ENCODE results near the gene VIPR2. TPM values are rescaled to one million over a fixed set of nuclear protein-coding genes. Genes with fewer than 3 reads are reported as not detected.

Gene VIPR2
- total and polyA plus RNA-seq, 9 donors = 6.7 to 11.3 (median 8.6) TPM

GRCh38 chr7:159034988-159035387 lies 109.7 kb downstream of the VIPR2 start:
- H3K36me3 ChIP-seq (ENCODE audit: control insufficient read depth, insufficient read depth, low read length) = peaks cover 7% of the 10 kb centered on the region
- H3K4me3 ChIP-seq (ENCODE audit: low read length) = no peak overlapping the region

GRCh38 chr7:159034394-159034793 lies 110.3 kb downstream of the VIPR2 start:
- no peak for DNase-seq
- Histone ChIP-seq H3K27ac (ENCODE audit: low read length) (no peak overlapping the region), H3K27me3 (ENCODE audit: control insufficient read depth, insufficient read depth, low read length) (no peaks in the 10 kb centered on the region), H3K4me1 (ENCODE audit: control insufficient read depth, insufficient read depth, low read length) (peaks cover 27% of the 10 kb centered on the region), H3K9me3 (replicated peaks; ENCODE audit: control insufficient read depth, low read depth, low read length) (no peaks in the 10 kb centered on the region), H3K4me3 (ENCODE audit: low read length) (no peak overlapping the region), H3K36me3 (ENCODE audit: control insufficient read depth, insufficient read depth, low read length) (peaks cover 7% of the 10 kb centered on the region)
- WGBS (ENCODE audit: insufficient coverage) = 61% methylated on average over 4 of the region's 10 CpGs

More at GRCh38 chr7:159034988-159035387, 109.7 kb downstream of the VIPR2 start:
- no peak for DNase-seq
- Histone ChIP-seq H3K27ac (ENCODE audit: low read length) (no peak overlapping the region), H3K9me3 (replicated peaks; ENCODE audit: control insufficient read depth, low read depth, low read length) (no peaks in the 10 kb centered on the region), H3K4me1 (ENCODE audit: control insufficient read depth, insufficient read depth, low read length) (peaks cover 33% of the 10 kb centered on the region), H3K27me3 (ENCODE audit: control insufficient read depth, insufficient read depth, low read length) (no peaks in the 10 kb centered on the region)
- 71% methylated on average over 8 of the region's 9 CpGs for WGBS (ENCODE audit: insufficient coverage)

DNA sequence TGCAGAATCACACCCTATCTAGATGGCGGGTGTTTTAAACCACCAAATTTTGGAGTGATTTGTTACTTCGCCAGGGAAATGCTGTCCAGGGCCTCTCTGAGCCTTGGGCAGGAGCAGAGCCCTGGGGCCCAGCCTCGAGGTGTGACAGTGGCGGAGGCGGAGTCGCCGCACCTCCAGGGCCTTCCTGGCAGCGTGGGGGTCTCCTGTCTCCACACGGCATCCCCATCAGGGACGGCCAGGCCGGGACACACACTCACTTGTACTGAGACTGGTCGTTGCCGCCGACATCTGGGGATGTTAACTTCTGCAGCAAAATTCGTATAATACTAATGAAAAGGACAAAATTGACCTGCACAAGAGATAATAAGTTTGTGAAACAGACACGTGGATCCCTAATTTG lies 110.7 kb downstream of the VIPR2 start:
- no peaks in the 10 kb centered on the region for H3K27me3 ChIP-seq (ENCODE audit: control insufficient read depth, insufficient read depth, low read length)
- H3K9me3 ChIP-seq (replicated peaks; ENCODE audit: control insufficient read depth, low read depth, low read length) = no peaks in the 10 kb centered on the region
- H3K4me3 ChIP-seq (ENCODE audit: low read length) = no peak overlapping the region
- H3K4me1 ChIP-seq (ENCODE audit: control insufficient read depth, insufficient read depth, low read length) = peaks cover 24% of the 10 kb centered on the region
- 86% methylated on average over 12 of the region's 16 CpGs for WGBS (ENCODE audit: insufficient coverage)
- no peak overlapping the region for H3K27ac ChIP-seq (ENCODE audit: low read length)
- peaks cover 7% of the 10 kb centered on the region for H3K36me3 ChIP-seq (ENCODE audit: control insufficient read depth, insufficient read depth, low read length)
- DNase-seq = no peak

- Histone ChIP-seq H3K27me3 (ENCODE audit: control insufficient read depth, insufficient read depth, low read length) (no peaks in the 10 kb centered on the region), H3K36me3 (ENCODE audit: control insufficient read depth, insufficient read depth, low read length) (peaks cover 7% of the 10 kb centered on the region)
- WGBS (ENCODE audit: insufficient coverage) = 78% methylated on average over 4 of the region's 5 CpGs
These were observed 111.2 kb downstream of the VIPR2 start for GRCh38 chr7:159033473-159033825.

GRCh38 chr7:159032753-159033472 lies 111.8 kb downstream of the VIPR2 start:
- Histone ChIP-seq H3K27ac (ENCODE audit: low read length) (no peak overlapping the region), H3K4me1 (ENCODE audit: control insufficient read depth, insufficient read depth, low read length) (peaks cover 26% of the 10 kb centered on the region), H3K36me3 (ENCODE audit: control insufficient read depth, insufficient read depth, low read length) (peaks cover 7% of the 10 kb centered on the region), H3K4me3 (ENCODE audit: low read length) (no peak overlapping the region), H3K9me3 (replicated peaks; ENCODE audit: control insufficient read depth, low read depth, low read length) (no peaks in the 10 kb centered on the region), H3K27me3 (ENCODE audit: control insufficient read depth, insufficient read depth, low read length) (no peaks in the 10 kb centered on the region)
- DNase-seq = no peak
- WGBS (ENCODE audit: insufficient coverage) = 70% methylated on average over 6 of the region's 13 CpGs

More at GRCh38 chr7:159033473-159033825, 111.2 kb downstream of the VIPR2 start:
- H3K4me1 ChIP-seq (ENCODE audit: control insufficient read depth, insufficient read depth, low read length) = peaks cover 22% of the 10 kb centered on the region
- H3K27ac ChIP-seq (ENCODE audit: low read length) = no peak overlapping the region
- DNase-seq = no peak
- H3K9me3 ChIP-seq (replicated peaks; ENCODE audit: control insufficient read depth, low read depth, low read length) = no peaks in the 10 kb centered on the region
- no peak overlapping the region for H3K4me3 ChIP-seq (ENCODE audit: low read length)

- H3K36me3 ChIP-seq (ENCODE audit: control insufficient read depth, insufficient read depth, low read length) = peaks cover 7% of the 10 kb centered on the region
- peak; percentile 71 for DNase-seq
- H3K4me3 ChIP-seq (ENCODE audit: low read length) = no peak overlapping the region
- H3K27me3 ChIP-seq (ENCODE audit: control insufficient read depth, insufficient read depth, low read length) = no peaks in the 10 kb centered on the region
- no peaks in the 10 kb centered on the region for H3K9me3 ChIP-seq (replicated peaks; ENCODE audit: control insufficient read depth, low read depth, low read length)
- 47% methylated on average over 14 of the region's 14 CpGs for WGBS (ENCODE audit: insufficient coverage)
- no peak overlapping the region for H3K27ac ChIP-seq (ENCODE audit: low read length)
- H3K4me1 ChIP-seq (ENCODE audit: control insufficient read depth, insufficient read depth, low read length) = peaks cover 32% of the 10 kb centered on the region
These were observed 112.3 kb downstream of the VIPR2 start for GRCh38 chr7:159032322-159032721.

GRCh38 chr7:159031750-159032149 lies 112.9 kb downstream of the VIPR2 start:
- Histone ChIP-seq H3K27ac (ENCODE audit: low read length) (no peak overlapping the region), H3K27me3 (ENCODE audit: control insufficient read depth, insufficient read depth, low read length) (no peaks in the 10 kb centered on the region), H3K4me3 (ENCODE audit: low read length) (no peak overlapping the region), H3K36me3 (ENCODE audit: control insufficient read depth, insufficient read depth, low read length) (peaks cover 7% of the 10 kb centered on the region), H3K4me1 (ENCODE audit: control insufficient read depth, insufficient read depth, low read length) (peaks cover 37% of the 10 kb centered on the region), H3K9me3 (replicated peaks; ENCODE audit: control insufficient read depth, low read depth, low read length) (no peaks in the 10 kb centered on the region)
- WGBS (ENCODE audit: insufficient coverage) = 94% methylated on average over 13 of the region's 17 CpGs
- no peak for DNase-seq

DNA sequence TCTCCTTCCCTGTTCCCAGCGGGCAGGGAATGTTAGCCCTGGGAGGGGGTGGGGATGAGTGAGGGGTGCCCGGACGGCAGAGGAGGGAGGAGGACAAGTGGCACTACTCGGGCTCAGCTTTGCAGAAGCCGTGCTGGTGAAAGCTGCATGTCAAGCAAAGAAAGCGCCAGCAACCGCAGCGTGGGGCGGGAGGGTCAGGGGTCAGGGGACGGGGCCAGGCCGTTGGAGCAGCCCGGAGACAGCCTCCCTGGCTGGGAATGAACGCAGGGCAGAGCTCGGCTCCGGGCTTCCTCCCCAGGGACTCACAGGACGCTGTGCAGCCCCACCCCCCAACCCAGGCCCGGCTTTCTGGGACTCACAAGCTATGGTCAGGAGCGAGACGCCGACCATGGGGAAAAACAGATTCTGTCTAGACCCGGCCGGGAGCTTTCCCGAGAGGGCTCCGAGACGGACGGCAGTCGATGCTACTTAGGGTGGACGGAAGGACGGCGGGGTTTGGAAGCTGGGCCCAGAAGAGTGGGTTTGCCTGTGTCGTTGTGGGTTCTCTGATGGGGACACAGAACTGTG lies 113.4 kb downstream of the VIPR2 start:
- H3K36me3 ChIP-seq (ENCODE audit: control insufficient read depth, insufficient read depth, low read length) = peaks cover 7% of the 10 kb centered on the region
- H3K27ac ChIP-seq (ENCODE audit: low read length) = no peak overlapping the region
- H3K9me3 ChIP-seq (replicated peaks; ENCODE audit: control insufficient read depth, low read depth, low read length) = no peaks in the 10 kb centered on the region
- peaks cover 42% of the 10 kb centered on the region for H3K4me1 ChIP-seq (ENCODE audit: control insufficient read depth, insufficient read depth, low read length)
- no peaks in the 10 kb centered on the region for H3K27me3 ChIP-seq (ENCODE audit: control insufficient read depth, insufficient read depth, low read length)
- DNase-seq = peak; percentile 48
- 35% methylated on average over 30 of the region's 31 CpGs for WGBS (ENCODE audit: insufficient coverage)
- peak overlapping the region; percentile 43 for H3K4me3 ChIP-seq (ENCODE audit: low read length)

DNA sequence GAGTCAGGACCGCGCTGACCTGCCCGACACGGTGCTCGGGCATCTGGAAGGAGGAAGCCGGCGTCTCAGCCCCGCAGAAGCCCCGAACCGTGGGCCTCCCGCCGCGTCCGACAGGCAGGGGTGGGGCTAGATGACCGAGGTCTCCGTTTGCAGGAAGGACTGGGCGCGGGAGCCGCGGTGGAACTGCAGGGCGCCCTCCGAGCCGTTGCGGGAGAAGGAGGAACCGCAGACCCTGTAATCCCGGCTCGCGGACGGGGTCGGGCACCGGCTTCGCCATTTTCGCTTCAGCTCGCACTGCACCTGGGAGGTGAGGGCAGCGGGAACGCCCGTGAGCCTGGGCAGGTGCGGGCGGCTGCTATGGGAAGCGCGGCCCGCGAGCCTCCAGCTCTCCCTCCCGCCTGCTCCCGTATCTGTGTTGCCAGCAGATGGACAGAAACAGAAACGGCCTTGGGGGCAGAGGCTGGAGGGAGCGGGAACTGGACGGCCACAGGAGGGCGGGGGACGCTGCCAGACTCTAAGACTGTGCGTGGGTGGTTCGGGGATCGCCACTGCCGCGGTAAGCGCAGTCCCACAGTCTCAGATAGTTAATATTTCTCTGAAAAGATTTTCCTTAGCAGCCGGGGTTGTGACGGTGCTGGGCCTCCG lies 114.1 kb downstream of the VIPR2 start:
- under 1% methylated on average over 56 of the region's 59 CpGs for WGBS (ENCODE audit: insufficient coverage)
- Histone ChIP-seq H3K9me3 (replicated peaks; ENCODE audit: control insufficient read depth, low read depth, low read length) (no peaks in the 10 kb centered on the region), H3K27ac (ENCODE audit: low read length) (peak overlapping the region; percentile 16), H3K27me3 (ENCODE audit: control insufficient read depth, insufficient read depth, low read length) (peaks cover under 1% of the 10 kb centered on the region), H3K4me1 (ENCODE audit: control insufficient read depth, insufficient read depth, low read length) (peaks cover 43% of the 10 kb centered on the region), H3K36me3 (ENCODE audit: control insufficient read depth, insufficient read depth, low read length) (peaks cover 7% of the 10 kb centered on the region), H3K4me3 (ENCODE audit: low read length) (peak overlapping the region; percentile 43)
- peak; percentile 67 for DNase-seq

Measured in muscle of leg (tissue), 11 donors.